Caco-2 (cell line): ENCODE measurements around the gene CYP46A1. TPM values are rescaled to one million over a fixed set of nuclear protein-coding genes. Genes with fewer than 3 reads are reported as not detected.

ENCODE experiments used
- BruUV-seq: library from RNA; stranded (reverse); fragments of 400-500 nt; replicated peaks from 2 replicates; lab custom pipeline; 2021; lab: Mats Ljungman, UMichigan
- CTCF ChIA-PET: fragments of 300-600 bp; sonication (Branson Sonifier 250); formaldehyde crosslinking; loops from one replicate; lab custom pipeline; 2022; ENCODE audit warnings: antibody characterized with exemption; lab: Charles Lee
- POLR2A ChIA-PET: fragments of 300-600 bp; sonication (Branson Sonifier 250); formaldehyde crosslinking; loops from one replicate; lab custom pipeline; 2022; ENCODE audit warnings: antibody characterized with exemption; lab: Charles Lee
- DNase-seq, 2 experiments: peaks; one replicate each; pipeline versions ENCODE4 v3.0.0 to v3.0.0-alpha.2; 2020 to 2022
- H3K27me3 ChIP-seq: replicated peaks from 2 replicates; pipeline ENCODE4 v1.6.0; 2011; ENCODE audit warnings: low read length; ENCODE audit not compliant: control insufficient read depth, insufficient read depth
- H3K36me3 ChIP-seq: 2 replicates; pipeline ENCODE4 v1.5.1; 2011; ENCODE audit warnings: low read length; ENCODE audit not compliant: control insufficient read depth, insufficient read depth
- H3K4me1 ChIP-seq: fragments of 250-450 bp; sonication (Bioruptor Pico); 2 replicates; pipeline ENCODE4 v1.5.1; 2020; ENCODE audit warnings: mild to moderate bottlenecking
- H3K4me3 ChIP-seq: 2 replicates; pipeline ENCODE4 v1.5.1; 2011; ENCODE audit warnings: low read depth, mild to moderate bottlenecking, control low read depth, low read length
- H3K9me3 ChIP-seq: fragments of 250-450 bp; sonication (Bioruptor Pico); 2 replicates; pipeline ENCODE4 v1.5.1; 2020; ENCODE audit warnings: mild to moderate bottlenecking, moderate library complexity
- H3K27ac Mint-ChIP-seq: one replicate; pipeline ENCODE4 v1.8.0; 2022; ENCODE audit warnings: mixed read lengths; ENCODE audit not compliant: unreplicated experiment
- H3K27me3 Mint-ChIP-seq: one replicate; pipeline ENCODE4 v1.8.0; 2022; ENCODE audit warnings: mixed read lengths; ENCODE audit not compliant: insufficient read depth, unreplicated experiment
- H3K36me3 Mint-ChIP-seq: one replicate; pipeline ENCODE4 v1.8.0; 2022; ENCODE audit warnings: mild to moderate bottlenecking, mixed read lengths; ENCODE audit not compliant: insufficient read depth, unreplicated experiment
- H3K4me1 Mint-ChIP-seq: one replicate; pipeline ENCODE4 v1.8.0; 2022; ENCODE audit warnings: low read depth, mixed read lengths; ENCODE audit not compliant: unreplicated experiment
- H3K4me3 Mint-ChIP-seq: one replicate; pipeline ENCODE4 v1.8.0; 2022; ENCODE audit warnings: mild to moderate bottlenecking, moderate library complexity, mixed read lengths; ENCODE audit not compliant: unreplicated experiment
- H3K9me3 Mint-ChIP-seq: one replicate; pipeline ENCODE4 v1.8.0; 2022; ENCODE audit warnings: mixed read lengths; ENCODE audit not compliant: unreplicated experiment
- intact Hi-C: fragments of 100-400 bp; cut with micrococcal nuclease; formaldehyde crosslinking; loops from one replicate; pipeline ENCODE4 v1.10.0; 2022; ENCODE audit not compliant: unreplicated experiment
- total RNA-seq: library from RNA; stranded (reverse); gene quantifications from 2 replicates; pipeline ENCODE4 v1.2.3, GENCODE V29; 2022
- TF ChIP-seq, protein P1 (sequence below), 2 experiments: fragments of 200-600 bp in 1 of 2; IDR thresholded peaks; 1 replicate in 1 of 2; 2 replicates in 1 of 2; pipeline versions ENCODE4 v1.5.1 to v1.8.0; 2011 to 2022; ENCODE audit warnings: antibody characterized with exemption in 1 of 2, control low read depth in 1 of 2, inconsistent platforms in 1 of 2, low read depth in 1 of 2, low read length in 1 of 2, mild to moderate bottlenecking in 1 of 2, moderate library complexity in 1 of 2; ENCODE audit not compliant: insufficient read depth in 1 of 2, severe bottlenecking in 1 of 2, unreplicated experiment in 1 of 2

CYP46A1 gene
- total RNA-seq, 1 experiment from 2014 or later = 0.09 TPM

DNA sequence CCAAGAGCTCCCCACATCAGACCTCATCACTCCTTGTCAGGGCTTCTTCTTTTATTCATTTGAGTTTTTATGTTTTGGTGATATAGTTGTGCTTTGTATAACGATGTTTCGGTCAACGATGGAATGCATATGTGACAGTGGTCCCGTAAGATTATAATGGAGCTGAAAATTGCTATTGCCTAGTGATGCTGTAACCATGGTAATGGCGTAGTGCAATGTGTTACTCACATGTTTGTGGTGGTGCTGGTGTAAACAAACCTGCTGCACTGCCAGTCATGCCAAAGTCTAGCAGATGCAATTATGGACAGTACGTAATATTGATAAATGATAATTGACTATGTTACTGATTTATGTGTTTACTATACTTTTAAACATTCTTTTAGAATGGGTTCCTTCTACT, 16.3 kb downstream of the CYP46A1 start:
- Histone ChIP-seq H3K4me1 (no peaks in the 10 kb centered on the region), H3K36me3 (no peaks in the 10 kb centered on the region), H3K27me3 (no peaks in the 10 kb centered on the region), H3K9me3 (peaks cover 17% of the 10 kb centered on the region), H3K4me3 (no peak overlapping the region)
- H3K27ac Mint-ChIP-seq = no peak overlapping the region
- DNase-seq = no peak
- no TSS peak for BruUV-seq
- H3K9me3 Mint-ChIP-seq = peaks cover 30% of the 10 kb centered on the region
- CTCF ChIA-PET = no interaction called here
- intact Hi-C loops = no loop called here
- H3K36me3 Mint-ChIP-seq = no peaks in the 10 kb centered on the region
- H3K4me3 Mint-ChIP-seq = no peak overlapping the region
- H3K27me3 Mint-ChIP-seq = no peaks in the 10 kb centered on the region
- POLR2A ChIA-PET = no interaction called here
- H3K4me1 Mint-ChIP-seq = peaks cover 7% of the 10 kb centered on the region
- TF ChIP-seq, protein P1, sequence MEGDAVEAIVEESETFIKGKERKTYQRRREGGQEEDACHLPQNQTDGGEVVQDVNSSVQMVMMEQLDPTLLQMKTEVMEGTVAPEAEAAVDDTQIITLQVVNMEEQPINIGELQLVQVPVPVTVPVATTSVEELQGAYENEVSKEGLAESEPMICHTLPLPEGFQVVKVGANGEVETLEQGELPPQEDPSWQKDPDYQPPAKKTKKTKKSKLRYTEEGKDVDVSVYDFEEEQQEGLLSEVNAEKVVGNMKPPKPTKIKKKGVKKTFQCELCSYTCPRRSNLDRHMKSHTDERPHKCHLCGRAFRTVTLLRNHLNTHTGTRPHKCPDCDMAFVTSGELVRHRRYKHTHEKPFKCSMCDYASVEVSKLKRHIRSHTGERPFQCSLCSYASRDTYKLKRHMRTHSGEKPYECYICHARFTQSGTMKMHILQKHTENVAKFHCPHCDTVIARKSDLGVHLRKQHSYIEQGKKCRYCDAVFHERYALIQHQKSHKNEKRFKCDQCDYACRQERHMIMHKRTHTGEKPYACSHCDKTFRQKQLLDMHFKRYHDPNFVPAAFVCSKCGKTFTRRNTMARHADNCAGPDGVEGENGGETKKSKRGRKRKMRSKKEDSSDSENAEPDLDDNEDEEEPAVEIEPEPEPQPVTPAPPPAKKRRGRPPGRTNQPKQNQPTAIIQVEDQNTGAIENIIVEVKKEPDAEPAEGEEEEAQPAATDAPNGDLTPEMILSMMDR (IDR thresholded peaks at IDR 0.05; ENCODE audit: insufficient read depth in 1 of 2, low read depth in 1 of 2, low read length in 1 of 2, severe bottlenecking in 1 of 2, unreplicated experiment in 1 of 2) = no peak

DNA sequence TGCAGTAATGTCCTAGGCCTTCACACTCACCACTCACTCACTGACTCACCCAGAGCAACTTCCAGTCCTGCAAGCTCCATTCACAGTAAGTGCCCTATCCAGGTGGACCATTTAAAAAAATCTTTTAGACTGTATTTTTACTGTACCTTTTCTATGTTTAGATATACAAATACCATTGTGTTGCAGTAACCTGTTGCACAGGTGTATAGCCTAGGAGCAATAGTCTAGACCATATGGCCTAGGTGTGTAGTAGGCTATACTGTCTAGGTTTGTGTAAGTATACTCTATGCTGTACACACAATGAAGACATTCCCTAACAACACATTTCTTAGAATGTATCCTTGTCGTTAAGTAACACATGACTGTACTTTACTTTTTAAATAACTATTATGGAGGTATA, 17.2 kb downstream of the CYP46A1 start:
- Histone ChIP-seq H3K9me3 (peaks cover 17% of the 10 kb centered on the region), H3K27me3 (no peaks in the 10 kb centered on the region), H3K4me3 (no peak overlapping the region), H3K4me1 (no peaks in the 10 kb centered on the region), H3K36me3 (no peaks in the 10 kb centered on the region)
- DNase-seq = no peak
- BruUV-seq = no TSS peak
- Mint-ChIP-seq H3K27me3 (no peaks in the 10 kb centered on the region), H3K4me1 (peaks cover 7% of the 10 kb centered on the region), H3K27ac (no peak overlapping the region), H3K4me3 (no peak overlapping the region), H3K36me3 (no peaks in the 10 kb centered on the region), H3K9me3 (peaks cover 30% of the 10 kb centered on the region)
- TF ChIP-seq, protein P1 (IDR thresholded peaks at IDR 0.05; ENCODE audit: insufficient read depth in 1 of 2, low read depth in 1 of 2, low read length in 1 of 2, severe bottlenecking in 1 of 2, unreplicated experiment in 1 of 2) = no peak
- intact Hi-C loops = no loop called here
- POLR2A ChIA-PET = no interaction called here
- CTCF ChIA-PET = no interaction called here

DNA sequence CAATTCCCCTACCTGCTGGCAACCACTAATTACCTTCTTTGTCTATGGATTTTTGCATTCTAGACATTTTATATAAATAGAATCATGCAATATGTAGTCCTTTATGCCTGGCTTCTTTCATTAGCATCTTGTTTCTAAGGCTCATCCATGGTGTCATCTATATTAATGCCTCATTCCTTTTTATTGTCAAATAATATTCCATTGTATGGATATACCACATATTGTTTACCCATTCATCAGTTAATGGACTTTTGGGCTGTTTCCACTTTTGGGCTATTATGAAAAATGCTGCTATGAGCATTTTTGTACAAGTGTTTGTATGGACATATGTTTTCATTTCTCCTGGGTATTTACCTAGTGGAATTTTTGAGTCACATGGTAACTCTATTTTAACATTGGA, 18.0 kb downstream of the CYP46A1 start:
- Histone ChIP-seq H3K4me1 (no peaks in the 10 kb centered on the region), H3K27me3 (no peaks in the 10 kb centered on the region; the same call in 1 of the 2 replicates), H3K36me3 (no peaks in the 10 kb centered on the region), H3K9me3 (peaks cover 17% of the 10 kb centered on the region), H3K4me3 (no peak overlapping the region)
- no peak overlapping the region for H3K27ac Mint-ChIP-seq
- intact Hi-C loops = no loop called here
- ChIA-PET CTCF (no interaction called here), POLR2A (no interaction called here)
- H3K9me3 Mint-ChIP-seq = peaks cover 30% of the 10 kb centered on the region
- H3K4me3 Mint-ChIP-seq = no peak overlapping the region
- no peak for DNase-seq
- peaks cover 4% of the 10 kb centered on the region for H3K4me1 Mint-ChIP-seq
- no peaks in the 10 kb centered on the region for H3K27me3 Mint-ChIP-seq
- BruUV-seq = no TSS peak
- TF ChIP-seq, protein P1 (IDR thresholded peaks at IDR 0.05; ENCODE audit: insufficient read depth in 1 of 2, low read depth in 1 of 2, low read length in 1 of 2, severe bottlenecking in 1 of 2, unreplicated experiment in 1 of 2) = no peak
- no peaks in the 10 kb centered on the region for H3K36me3 Mint-ChIP-seq
